Thoracic aorta (tissue), 2 donors: ENCODE data around the gene PAGR1. TPM values are rescaled to one million over a fixed set of nuclear protein-coding genes. Genes with fewer than 3 reads are reported as not detected.

Experiments used
- ATAC-seq: fragments of 150-250 bp; one replicate; pipeline ENCODE4 v1.8.0; 2017; ENCODE audit warnings: low read depth; ENCODE audit not compliant: insufficient number of reproducible peaks, low FRiP score
- DNase-seq: peaks from one replicate; pipeline ENCODE4 v3.0.0-alpha.2; 2020; ENCODE audit warnings: low spot score
- H3K27ac ChIP-seq, 2 donors: fragments of 200-600 bp; sonication (generic); 1 replicate in 1 of 2; 2 replicates in 1 of 2; pipeline ENCODE4 v1.5.1; 2016; ENCODE audit warnings: mild to moderate bottlenecking in 2 of 2, moderate library complexity in 2 of 2
- H3K27me3 ChIP-seq: fragments of 200-600 bp; sonication (generic); replicated peaks from 2 replicates; pipeline ENCODE4 v1.6.0; 2016; ENCODE audit warnings: mild to moderate bottlenecking; ENCODE audit not compliant: insufficient read depth
- H3K36me3 ChIP-seq: fragments of 200-600 bp; sonication (generic); one replicate; pipeline ENCODE4 v1.5.1; 2016
- H3K4me1 ChIP-seq, 2 donors: fragments of 200-600 bp; sonication (generic); 1 replicate in 1 of 2; 2 replicates in 1 of 2; pipeline versions ENCODE4 v1.5.1 to v1.6.0; 2016; ENCODE audit warnings: low read depth in 2 of 2, mild to moderate bottlenecking in 1 of 2; ENCODE audit not compliant: control insufficient read depth in 1 of 2
- H3K4me3 ChIP-seq: fragments of 200-600 bp; sonication (generic); 2 replicates; pipeline ENCODE4 v1.5.1; 2016; ENCODE audit warnings: mild to moderate bottlenecking
- H3K9me3 ChIP-seq: fragments of 200-600 bp; sonication (generic); 2 replicates; pipeline ENCODE4 v1.5.1; 2016
- CTCF ChIP-seq: fragments of 200-600 bp; sonication (generic); IDR thresholded peaks from one replicate; pipeline ENCODE4 v1.5.1; 2019; ENCODE audit warnings: antibody characterized with exemption
- total RNA-seq, 2 donors: library from RNA; depleted of rRNA; stranded (reverse); fragments of >200 nt; gene quantifications; one replicate each; pipeline versions ENCODE4 v1.1.0 to v1.2.3, GENCODE V29; 2016

PAGR1 gene
- total RNA-seq, 2 donors from 2014 or later, result 40.8 to 45.2 TPM

DNA sequence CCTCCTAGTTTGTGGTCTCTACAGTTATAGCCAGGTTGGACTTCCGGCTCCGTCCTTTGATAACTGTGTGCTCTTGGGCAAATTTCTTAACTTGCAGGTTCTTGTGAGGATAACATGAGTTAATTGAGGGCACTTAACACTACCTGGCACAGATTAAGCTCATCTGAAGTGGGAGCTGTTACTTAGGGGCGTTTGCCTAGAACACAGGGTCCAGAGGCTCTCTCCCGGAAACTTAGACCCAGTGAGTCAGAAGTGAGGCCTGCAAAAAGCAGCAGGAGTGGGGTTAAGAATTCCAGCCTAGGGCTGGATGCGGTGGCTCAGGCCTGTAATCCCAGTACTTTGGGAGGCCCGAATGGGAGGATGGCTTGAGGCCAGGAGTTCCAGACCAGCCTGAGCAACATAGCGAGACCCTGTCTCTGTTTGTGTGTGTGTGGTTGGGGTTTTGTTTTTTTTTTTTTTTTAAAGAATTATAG lies 5.7 kb downstream of the PAGR1 start:
- DNase-seq, result no peak
- H3K27ac ChIP-seq, result peak overlapping the region; percentile 88 to 95
- no peaks in the 10 kb centered on the region for H3K27me3 ChIP-seq
- peak; percentile 56 for ATAC-seq
- no peak for TF ChIP-seq CTCF
- H3K4me1 ChIP-seq, result peaks cover 55 to 85% of the 10 kb centered on the region in 2 donors
- no peaks in the 10 kb centered on the region for H3K9me3 ChIP-seq
- peak overlapping the region; percentile 97 for H3K4me3 ChIP-seq
- H3K36me3 ChIP-seq, result no peaks in the 10 kb centered on the region

GRCh38 chr16:29824589-29825144 lies 8.7 kb downstream of the PAGR1 start:
- no peak for DNase-seq
- H3K4me3 ChIP-seq, result peak overlapping the region; percentile 60

GRCh38 chr16:29825145-29826044 lies 9.4 kb downstream of the PAGR1 start:
- no peak for ATAC-seq
- TF ChIP-seq CTCF, result no peak
- H3K27ac ChIP-seq, result peak overlapping the region; percentile 75 to 87
- H3K4me3 ChIP-seq, result peak overlapping the region; percentile 60
- peaks cover 2% of the 10 kb centered on the region for H3K36me3 ChIP-seq
- DNase-seq, result no peak
- H3K27me3 ChIP-seq, result no peaks in the 10 kb centered on the region
- H3K9me3 ChIP-seq, result no peaks in the 10 kb centered on the region
- peaks cover 41 to 60% of the 10 kb centered on the region in 2 donors for H3K4me1 ChIP-seq

More at GRCh38 chr16:29824589-29825144, 8.7 kb downstream of the PAGR1 start:
- Histone ChIP-seq H3K27ac (peak overlapping the region; percentile 75 to 87), H3K9me3 (no peaks in the 10 kb centered on the region), H3K36me3 (no peaks in the 10 kb centered on the region), H3K4me1 (peaks cover 46 to 66% of the 10 kb centered on the region in 2 donors), H3K27me3 (no peaks in the 10 kb centered on the region)
- peak; percentile 20 for ATAC-seq
- no peak for TF ChIP-seq CTCF

GRCh38 chr16:29826342-29826695 lies 10.4 kb downstream of the PAGR1 start:
- no peaks in the 10 kb centered on the region for H3K27me3 ChIP-seq
- H3K9me3 ChIP-seq, result no peaks in the 10 kb centered on the region
- H3K4me3 ChIP-seq, result no peak overlapping the region
- DNase-seq (no peak), ATAC-seq (no peak)
- no peak for TF ChIP-seq CTCF
- H3K36me3 ChIP-seq, result peaks cover 11% of the 10 kb centered on the region
- peaks cover 41 to 56% of the 10 kb centered on the region in 2 donors for H3K4me1 ChIP-seq
- H3K27ac ChIP-seq, result peak overlapping the region; percentile 75 to 87

GRCh38 chr16:29830774-29831173 lies 14.8 kb downstream of the PAGR1 start:
- peaks cover 8 to 12% of the 10 kb centered on the region in 2 donors for H3K4me1 ChIP-seq
- no peaks in the 10 kb centered on the region for H3K27me3 ChIP-seq
- no peak overlapping the region for H3K4me3 ChIP-seq
- ATAC-seq (no peak), DNase-seq (no peak)
- H3K27ac ChIP-seq, result no peak overlapping the region
- no peak for TF ChIP-seq CTCF
- peaks cover 44% of the 10 kb centered on the region for H3K36me3 ChIP-seq
- no peaks in the 10 kb centered on the region for H3K9me3 ChIP-seq
